Effector memory CD4-positive, alpha-beta T cell (primary cell): ENCODE results near the gene PLA2G4C.
A peak's percentile ranks its signal among the peaks of the same experiment; 100 is the strongest.

Experiments
- DNase-seq, 3 donors: peaks; one replicate each; pipeline ENCODE4 v3.0.0-alpha.2; 2020
- H3K27ac ChIP-seq: 2 replicates; pipeline ENCODE4 v1.7.0; 2013; ENCODE audit warnings: mild to moderate bottlenecking, low read length, moderate library complexity; ENCODE audit not compliant: insufficient read depth, poor library complexity, severe bottlenecking
- H3K27me3 ChIP-seq: replicated peaks from 2 replicates; pipeline ENCODE4 v1.7.0; 2013; ENCODE audit warnings: mild to moderate bottlenecking, low read length; ENCODE audit not compliant: insufficient read depth, control insufficient read depth, poor library complexity, severe bottlenecking
- H3K36me3 ChIP-seq: 2 replicates; pipeline ENCODE4 v1.7.0; 2013; ENCODE audit warnings: mild to moderate bottlenecking, low read length, moderate library complexity; ENCODE audit not compliant: control insufficient read depth, insufficient read depth
- H3K4me1 ChIP-seq: 2 replicates; pipeline ENCODE4 v1.7.0; 2013; ENCODE audit warnings: low read length, mild to moderate bottlenecking; ENCODE audit not compliant: control insufficient read depth, insufficient read depth, poor library complexity, severe bottlenecking
- H3K4me3 ChIP-seq: 2 replicates; pipeline ENCODE4 v1.7.0; 2013; ENCODE audit warnings: low read length, low read depth, mild to moderate bottlenecking; ENCODE audit not compliant: insufficient read depth, poor library complexity, severe bottlenecking
- H3K9me3 ChIP-seq: 2 replicates; pipeline ENCODE4 v1.7.0; 2013; ENCODE audit warnings: mild to moderate bottlenecking, low read length, moderate library complexity; ENCODE audit not compliant: control insufficient read depth

PLA2G4C gene

GRCh38 chr19:48117515-48118130, 7.0 kb upstream of the PLA2G4C start:
- no peak for DNase-seq
- H3K9me3 ChIP-seq = no peaks in the 10 kb centered on the region
- H3K27ac ChIP-seq = no peak overlapping the region
- no peak overlapping the region for H3K4me3 ChIP-seq
- no peaks in the 10 kb centered on the region for H3K27me3 ChIP-seq
- peaks cover 20% of the 10 kb centered on the region for H3K36me3 ChIP-seq
- H3K4me1 ChIP-seq = no peaks in the 10 kb centered on the region

- Histone ChIP-seq H3K27me3 (no peaks in the 10 kb centered on the region), H3K4me1 (peaks cover 4% of the 10 kb centered on the region), H3K27ac (no peak overlapping the region), H3K4me3 (no peak overlapping the region), H3K9me3 (no peaks in the 10 kb centered on the region), H3K36me3 (peaks cover 6% of the 10 kb centered on the region)
- DNase-seq = no peak
Observed at GRCh38 chr19:48113190-48113917, 2.7 kb upstream of the PLA2G4C start.

- Histone ChIP-seq H3K4me3 (no peak overlapping the region), H3K27ac (no peak overlapping the region)
- DNase-seq = no peak
Observed at GRCh38 chr19:48111280-48111679, 663 bp upstream of the PLA2G4C start.

GRCh38 chr19:48108997-48109782, 1.4 kb downstream of the PLA2G4C start:
- no peaks in the 10 kb centered on the region for H3K9me3 ChIP-seq
- peaks cover 7% of the 10 kb centered on the region for H3K4me1 ChIP-seq
- no peak overlapping the region for H3K27ac ChIP-seq
- H3K4me3 ChIP-seq = no peak overlapping the region
- no peaks in the 10 kb centered on the region for H3K27me3 ChIP-seq
- no peaks in the 10 kb centered on the region for H3K36me3 ChIP-seq
- no peak for DNase-seq

More at GRCh38 chr19:48111280-48111679, 663 bp upstream of the PLA2G4C start:
- Histone ChIP-seq H3K9me3 (no peaks in the 10 kb centered on the region), H3K4me1 (peaks cover 7% of the 10 kb centered on the region), H3K27me3 (no peaks in the 10 kb centered on the region), H3K36me3 (no peaks in the 10 kb centered on the region)

- Histone ChIP-seq H3K27me3 (no peaks in the 10 kb centered on the region), H3K27ac (no peak overlapping the region), H3K4me3 (no peak overlapping the region), H3K4me1 (peaks cover 3% of the 10 kb centered on the region), H3K9me3 (no peaks in the 10 kb centered on the region), H3K36me3 (no peaks in the 10 kb centered on the region)
- DNase-seq = no peak
Observed at GRCh38 chr19:48103922-48104321, 6.7 kb downstream of the PLA2G4C start.

GRCh38 chr19:48102870-48103751, 7.5 kb downstream of the PLA2G4C start:
- H3K4me1 ChIP-seq = peaks cover 3% of the 10 kb centered on the region
- peak in 1 of 3 donors; percentile 17 for DNase-seq
- H3K9me3 ChIP-seq = no peaks in the 10 kb centered on the region
- H3K27me3 ChIP-seq = no peaks in the 10 kb centered on the region
- H3K36me3 ChIP-seq = no peaks in the 10 kb centered on the region
- no peak overlapping the region for H3K4me3 ChIP-seq
- no peak overlapping the region for H3K27ac ChIP-seq

GRCh38 chr19:48095612-48096175, 14.9 kb downstream of the PLA2G4C start:
- H3K36me3 ChIP-seq = no peaks in the 10 kb centered on the region
- no peak overlapping the region for H3K4me3 ChIP-seq
- DNase-seq = no peak
- H3K27ac ChIP-seq = no peak overlapping the region
- no peaks in the 10 kb centered on the region for H3K27me3 ChIP-seq
- H3K4me1 ChIP-seq = no peaks in the 10 kb centered on the region
- no peaks in the 10 kb centered on the region for H3K9me3 ChIP-seq

GRCh38 chr19:48094855-48095203, 15.8 kb downstream of the PLA2G4C start:
- H3K4me3 ChIP-seq = no peak overlapping the region
- no peaks in the 10 kb centered on the region for H3K36me3 ChIP-seq
- H3K27ac ChIP-seq = no peak overlapping the region
- DNase-seq = no peak
- H3K9me3 ChIP-seq = no peaks in the 10 kb centered on the region
- H3K27me3 ChIP-seq = no peaks in the 10 kb centered on the region
- no peaks in the 10 kb centered on the region for H3K4me1 ChIP-seq

GRCh38 chr19:48094129-48094854, 16.3 kb downstream of the PLA2G4C start:
- no peaks in the 10 kb centered on the region for H3K9me3 ChIP-seq
- no peak overlapping the region for H3K27ac ChIP-seq
- no peaks in the 10 kb centered on the region for H3K4me1 ChIP-seq
- no peak overlapping the region for H3K4me3 ChIP-seq
- no peaks in the 10 kb centered on the region for H3K27me3 ChIP-seq
- no peaks in the 10 kb centered on the region for H3K36me3 ChIP-seq
- DNase-seq = no peak
